ENCODE data around the gene COL20A1.

COL20A1 gene

DNA sequence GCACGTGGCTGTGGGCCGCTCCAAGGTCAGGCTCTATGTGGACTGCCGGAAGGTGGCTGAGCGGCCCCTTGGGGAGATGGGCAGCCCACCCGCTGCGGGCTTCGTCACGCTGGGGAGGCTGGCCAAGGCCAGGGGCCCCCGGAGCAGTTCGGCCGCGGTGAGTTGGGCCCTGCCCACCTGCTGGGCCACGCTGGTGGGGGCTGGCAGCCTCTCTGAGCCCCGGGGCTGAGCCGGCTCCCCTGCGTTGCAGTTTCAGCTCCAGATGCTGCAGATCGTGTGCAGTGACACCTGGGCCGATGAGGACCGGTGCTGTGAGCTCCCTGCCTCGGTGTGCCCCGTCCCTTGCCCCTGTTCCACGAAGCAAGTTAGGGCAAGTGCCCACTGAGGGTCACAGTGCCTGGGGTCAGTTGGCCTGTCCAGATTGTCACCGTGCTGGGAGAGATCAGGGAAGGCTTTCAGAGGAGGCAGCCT is 27.1 kb downstream of the COL20A1 start:
- DNase-seq (ENCODE audit: low spot score), result no peak

DNA sequence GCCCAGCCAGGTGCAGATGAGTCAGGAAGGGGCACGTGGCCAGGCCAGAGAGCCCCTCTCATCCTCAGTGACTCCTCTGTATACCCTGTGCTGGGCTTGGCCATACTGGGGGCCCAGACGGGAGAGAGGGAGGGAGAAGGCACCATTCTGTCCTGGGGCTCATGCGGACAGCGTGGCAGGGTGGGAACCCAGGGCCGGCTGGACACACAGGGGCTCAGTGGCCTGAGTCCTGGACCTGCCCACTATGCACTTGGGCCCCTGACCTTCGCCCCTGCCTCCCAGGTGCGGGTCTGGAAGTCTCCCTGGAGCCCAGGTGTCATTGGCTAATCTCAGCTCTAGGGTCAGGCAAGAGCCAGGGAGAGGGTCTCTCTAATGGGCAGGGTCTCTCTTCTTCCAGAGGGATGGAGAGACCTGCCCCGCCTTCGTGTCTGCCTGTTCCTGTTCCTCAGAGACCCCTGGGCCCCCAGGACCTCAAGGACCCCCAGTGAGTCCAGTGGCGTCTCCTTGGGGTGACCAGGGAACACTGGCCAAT is 27.7 kb downstream of the COL20A1 start:
- DNase-seq (ENCODE audit: low spot score), result no peak

DNA sequence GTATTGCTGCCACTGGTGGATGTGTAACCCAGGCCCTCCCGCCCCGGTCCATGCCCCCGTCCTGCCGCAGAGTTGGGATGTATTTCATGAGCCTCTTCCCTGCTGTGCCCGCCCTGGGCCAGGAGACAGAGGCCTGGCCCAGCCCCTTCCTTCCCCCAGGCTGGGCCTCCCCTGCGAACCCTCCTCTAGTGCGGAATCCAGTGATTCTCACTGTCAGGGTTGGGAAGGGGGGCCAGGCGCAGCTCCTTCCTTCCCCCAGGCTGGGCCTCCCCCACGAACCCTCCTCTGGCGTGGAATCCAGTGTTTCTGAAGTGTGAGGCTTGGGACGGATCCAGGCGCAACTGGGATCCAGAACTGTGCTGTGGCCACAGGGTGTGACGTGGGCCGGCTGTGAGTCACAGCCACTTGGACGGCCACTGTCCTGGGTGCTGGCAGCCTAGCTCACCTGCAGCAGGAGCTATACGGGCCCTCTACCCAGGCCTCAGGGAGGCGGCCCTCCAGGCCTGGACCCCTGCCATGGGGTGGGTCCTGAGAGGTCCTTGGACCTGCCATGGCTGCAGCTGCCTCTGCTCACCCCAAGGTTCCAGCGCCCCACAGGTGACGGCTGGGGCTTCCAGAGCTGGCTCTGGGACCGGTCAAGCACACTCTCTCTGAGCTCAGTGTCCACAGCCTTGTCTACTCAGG is 28.3 kb downstream of the COL20A1 start:
- DNase-seq (ENCODE audit: low spot score), result no peak

DNA sequence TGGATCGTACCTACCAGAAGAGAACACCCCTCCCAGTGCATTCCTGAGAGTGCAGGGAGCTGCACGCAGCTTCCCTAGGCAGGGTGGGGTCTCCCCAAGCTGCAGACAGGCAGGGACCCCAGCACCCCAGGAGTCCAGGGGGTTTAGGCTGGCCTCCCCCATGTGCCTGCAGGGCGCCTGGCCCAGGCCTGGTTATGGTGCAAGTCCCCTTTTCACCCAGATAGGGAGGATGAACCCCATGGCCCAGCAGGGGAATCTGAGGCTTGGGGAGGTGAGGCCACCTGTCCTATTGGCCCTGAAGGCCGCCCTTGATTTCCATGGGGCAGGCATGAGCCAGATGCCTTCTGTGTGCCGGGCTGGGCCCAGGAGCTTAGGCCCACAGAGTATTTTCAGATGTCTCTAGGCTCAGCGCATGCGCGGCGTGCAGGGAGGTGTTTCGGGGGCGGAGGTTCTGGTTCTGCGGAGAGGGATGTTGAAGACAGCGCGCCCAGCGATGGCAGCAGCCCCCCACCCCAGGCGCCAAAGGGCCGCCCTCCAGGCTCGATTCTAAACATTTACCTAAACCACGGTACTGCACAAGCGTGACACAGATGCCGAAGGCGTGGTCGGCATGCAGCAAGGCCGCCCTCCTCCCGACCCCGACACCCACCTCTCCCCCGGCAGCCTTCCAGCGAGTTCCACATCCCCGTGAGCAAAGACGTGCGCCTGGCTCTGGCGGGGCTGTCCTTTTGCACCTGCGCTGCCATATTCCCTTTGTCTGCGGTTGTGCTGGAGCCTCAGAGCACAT is 29.4 kb downstream of the COL20A1 start:
- DNase-seq (ENCODE audit: low spot score), result no peak

DNA sequence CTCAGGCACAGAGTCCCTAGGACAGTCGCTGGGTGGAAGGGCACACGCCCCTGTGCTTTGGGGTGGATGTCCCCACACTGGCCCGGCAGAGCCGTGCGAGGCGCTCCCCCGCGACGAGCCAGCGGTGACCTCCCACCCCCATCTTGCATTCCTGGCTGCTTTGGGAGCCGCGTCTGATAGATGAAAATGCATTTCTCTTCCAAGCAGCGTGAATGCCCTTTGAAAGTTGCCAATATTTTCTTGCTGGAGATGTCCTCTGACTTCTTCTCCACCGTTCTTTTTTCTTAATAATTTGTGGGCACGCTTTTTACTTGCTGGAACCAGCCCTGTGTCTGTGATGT is 29.9 kb downstream of the COL20A1 start:
- DNase-seq (ENCODE audit: low spot score), result no peak

DNA sequence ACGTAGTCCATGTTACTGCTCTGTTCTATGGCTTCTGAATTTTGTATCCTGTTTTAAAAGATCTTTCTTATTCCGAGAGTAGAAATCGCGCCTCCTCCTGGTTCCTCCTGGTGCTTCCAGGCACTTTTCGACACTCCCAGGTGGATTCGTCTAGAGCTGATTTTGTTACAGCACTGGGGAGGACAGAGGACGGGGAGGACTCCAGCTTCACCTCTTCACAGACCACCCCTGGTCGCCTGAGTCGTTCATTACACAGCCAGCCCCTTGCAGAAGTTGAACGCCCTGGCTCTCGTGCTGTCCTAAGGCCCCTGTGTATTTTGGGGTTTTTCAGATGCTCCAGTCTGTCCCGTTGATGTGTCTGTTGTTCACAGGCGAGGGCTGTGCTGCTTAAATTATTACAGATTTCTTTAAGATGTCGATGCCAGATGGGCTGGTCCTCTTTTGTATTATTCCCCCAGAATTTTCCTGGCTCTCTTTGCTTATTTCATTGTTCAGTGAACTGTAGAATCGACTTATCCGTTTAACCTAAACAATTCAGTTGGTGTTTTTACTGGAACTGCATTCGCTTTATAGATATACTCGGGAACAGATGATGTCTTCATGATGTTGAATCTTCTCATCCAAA is 30.5 kb downstream of the COL20A1 start:
- no peak for DNase-seq (ENCODE audit: low spot score)

DNA sequence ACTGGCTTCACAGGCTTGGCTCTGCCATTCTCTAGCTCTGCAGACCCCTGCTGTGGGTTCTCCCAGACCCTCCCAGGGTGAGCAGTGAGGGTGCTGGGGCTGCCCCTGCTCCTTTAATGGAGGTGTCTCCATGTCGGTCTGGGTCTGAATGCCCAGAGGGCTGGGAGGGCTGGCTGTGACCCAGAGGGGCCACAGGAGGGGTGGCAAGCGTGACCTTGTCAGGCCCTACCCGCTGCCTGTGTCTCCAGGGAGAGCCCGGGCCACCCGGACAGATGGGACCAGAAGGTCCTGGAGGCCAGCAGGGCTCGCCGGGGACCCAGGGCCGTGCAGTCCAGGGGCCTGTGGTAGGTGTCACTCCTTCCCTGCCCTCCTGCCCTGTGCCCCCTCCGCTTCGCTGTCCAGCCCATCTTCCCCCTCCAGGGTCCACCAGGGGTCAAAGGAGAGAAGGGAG is 32.1 kb downstream of the COL20A1 start:
- no peak for DNase-seq (ENCODE audit: low spot score)

DNA sequence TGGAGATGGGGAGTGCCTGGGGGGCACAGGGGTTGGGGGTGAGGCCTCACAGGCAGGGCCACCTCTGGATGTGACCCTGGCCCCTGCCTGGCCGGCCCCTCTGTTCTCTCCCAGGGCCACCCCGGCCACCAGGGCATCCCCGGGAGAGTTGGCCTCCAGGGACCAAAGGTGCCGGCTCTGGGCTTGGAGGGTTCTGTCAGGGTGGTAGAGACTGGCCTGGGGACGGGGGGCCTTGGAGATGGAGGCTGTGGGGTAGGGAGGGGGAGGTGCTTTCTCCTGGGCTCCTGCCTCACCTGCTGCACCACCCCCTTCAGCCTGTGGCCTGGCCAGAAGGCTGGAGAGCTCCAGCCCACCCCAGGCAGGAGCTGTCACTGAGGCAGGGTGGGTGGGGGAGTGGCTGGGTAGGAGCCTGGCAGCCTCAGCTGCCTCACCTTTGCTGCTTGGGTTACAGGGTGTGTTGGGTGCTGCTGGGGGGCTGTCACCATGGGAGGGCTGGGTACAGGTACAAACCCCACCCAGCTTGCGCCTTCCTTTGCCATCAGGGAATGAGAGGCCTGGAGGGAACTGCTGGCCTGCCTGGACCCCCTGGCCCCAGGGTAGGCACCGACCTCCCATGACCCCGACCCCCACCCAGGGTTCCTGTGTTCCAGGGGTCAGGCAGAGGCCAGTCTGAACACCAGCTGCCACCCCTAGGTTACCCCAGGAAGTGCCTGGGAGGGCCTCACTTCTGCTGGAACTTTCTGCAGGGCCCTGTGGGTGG is 32.7 kb downstream of the COL20A1 start:
- no peak for DNase-seq (ENCODE audit: low spot score)

DNA sequence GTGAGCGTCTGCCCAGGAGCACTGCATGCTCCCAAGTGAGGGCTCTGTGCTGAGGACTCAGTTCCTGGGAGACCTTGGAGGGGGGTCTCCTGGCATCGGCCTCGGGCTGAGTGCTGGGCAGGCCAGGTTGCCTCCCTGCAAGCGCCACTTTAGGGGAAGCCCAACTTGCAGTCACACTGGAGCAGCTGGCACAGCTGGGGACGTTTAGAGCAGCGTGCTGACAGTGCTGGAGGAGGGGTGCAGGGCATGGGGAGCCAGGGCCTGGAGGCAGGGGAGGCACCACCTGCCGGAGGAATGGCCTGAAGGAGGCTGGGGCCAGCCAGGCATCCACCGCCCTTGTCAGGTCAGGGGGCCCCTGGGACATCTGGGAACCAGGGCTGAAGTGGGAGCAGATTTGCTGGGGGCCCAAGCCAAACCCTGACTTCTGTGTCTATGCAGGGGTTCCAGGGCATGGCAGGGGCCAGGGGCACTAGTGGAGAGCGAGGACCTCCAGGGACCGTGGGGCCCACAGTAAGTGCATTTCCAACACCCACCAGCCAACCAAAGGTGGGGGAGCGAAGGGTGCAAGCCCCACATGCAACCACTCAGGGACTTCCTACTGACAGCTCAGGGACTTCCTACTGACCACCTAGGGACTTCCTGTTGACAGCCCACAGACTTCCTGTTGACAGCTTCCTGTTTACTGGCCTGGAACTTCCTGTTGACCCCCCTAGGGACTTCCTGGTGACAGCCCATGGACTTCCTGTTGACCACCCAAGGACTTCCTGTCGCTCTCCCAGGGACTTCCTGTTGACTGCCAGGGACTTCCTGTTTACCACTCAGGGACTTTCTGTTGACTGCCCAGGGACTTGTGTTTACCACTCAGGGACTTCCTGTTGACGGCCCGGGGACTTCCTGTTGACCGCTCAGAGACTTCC is 33.6 kb downstream of the COL20A1 start:
- DNase-seq (ENCODE audit: low spot score), result no peak

DNA sequence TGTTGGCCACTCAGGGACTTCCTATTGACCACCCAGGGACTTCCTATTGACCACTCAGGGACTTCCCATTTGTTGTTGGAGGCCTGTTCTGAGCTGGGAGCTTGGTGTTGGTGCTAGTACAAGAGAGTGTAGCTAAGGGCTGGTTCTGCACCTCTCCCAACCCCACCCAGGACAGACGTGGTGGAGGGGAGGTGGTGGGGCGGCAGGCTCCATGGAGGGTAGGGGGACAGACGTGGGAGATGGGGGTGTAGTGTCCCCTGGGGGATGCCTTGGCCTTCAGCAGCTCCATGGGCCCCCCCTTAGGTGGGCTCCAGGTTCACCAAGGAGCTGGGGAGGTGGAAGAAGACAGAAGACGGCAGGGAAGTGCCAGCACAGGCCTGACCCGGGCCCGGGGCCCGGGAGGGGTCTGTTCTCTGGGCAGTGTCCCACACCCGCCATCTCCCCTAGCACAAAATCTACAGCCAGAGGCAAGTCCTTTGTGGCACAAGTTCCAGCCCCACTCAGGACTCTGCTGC is 34.3 kb downstream of the COL20A1 start:
- no peak for DNase-seq (ENCODE audit: low spot score)

DNA sequence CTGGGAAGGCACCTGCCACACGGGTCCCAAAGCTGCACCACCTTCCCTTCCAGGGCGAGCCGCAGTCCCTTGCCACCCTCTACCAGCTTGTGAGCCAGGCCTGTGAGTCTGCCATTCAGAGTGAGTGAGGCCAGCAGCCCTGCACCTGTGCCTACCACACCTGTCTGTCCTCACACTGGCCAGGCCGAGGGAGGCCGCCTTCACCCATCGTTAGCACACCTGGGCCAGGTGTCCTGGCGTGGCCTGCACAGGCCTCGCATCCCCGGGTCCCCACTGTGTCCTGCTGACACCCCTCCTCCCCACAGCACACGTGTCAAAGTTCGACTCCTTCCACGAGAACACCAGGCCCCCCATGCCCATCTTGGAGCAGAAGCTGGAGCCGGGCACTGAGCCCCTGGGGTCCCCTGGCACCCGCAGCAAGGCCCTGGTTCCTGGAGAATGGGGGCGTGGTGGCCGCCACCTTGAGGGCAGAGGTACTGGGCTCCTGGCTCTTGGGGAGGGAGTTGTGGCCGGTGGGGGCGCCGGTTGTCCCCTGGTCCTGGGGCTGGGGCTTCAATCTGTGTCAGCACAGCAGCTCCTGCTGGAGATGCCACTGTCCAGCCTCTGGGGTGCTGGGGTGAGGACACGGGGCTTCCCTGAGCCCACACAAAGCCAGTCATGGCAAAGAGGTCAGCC is 35.2 kb downstream of the COL20A1 start:
- no peak for DNase-seq (ENCODE audit: low spot score)

DNA sequence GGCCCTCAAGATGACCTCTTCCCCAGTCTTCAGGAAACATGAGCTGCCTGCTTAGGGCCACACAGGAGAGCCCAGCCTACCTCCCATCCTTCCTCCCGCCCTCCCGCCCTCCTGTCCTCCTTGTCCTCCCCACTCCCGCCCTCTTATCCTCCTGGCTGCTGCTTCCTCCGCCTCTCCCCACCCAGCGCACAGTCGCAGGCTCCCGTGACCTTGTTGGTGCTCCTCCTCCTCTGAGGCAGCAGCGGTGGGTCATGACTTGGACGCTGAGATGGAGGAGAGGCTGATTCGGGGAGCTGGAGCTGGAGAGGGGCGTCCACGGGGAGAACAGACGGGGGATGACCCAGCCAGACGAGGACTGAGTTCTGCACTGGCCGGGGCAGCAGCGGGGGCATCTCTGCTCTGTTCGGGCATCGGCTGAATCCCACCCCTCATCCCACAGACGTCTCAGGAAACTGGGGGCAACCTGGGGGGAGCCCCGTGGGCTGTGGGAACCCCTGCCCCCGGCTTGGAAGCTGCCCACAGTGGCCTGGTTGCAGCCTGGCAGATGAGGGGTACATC is 35.8 kb downstream of the COL20A1 start:
- DNase-seq (ENCODE audit: low spot score), result no peak

DNA sequence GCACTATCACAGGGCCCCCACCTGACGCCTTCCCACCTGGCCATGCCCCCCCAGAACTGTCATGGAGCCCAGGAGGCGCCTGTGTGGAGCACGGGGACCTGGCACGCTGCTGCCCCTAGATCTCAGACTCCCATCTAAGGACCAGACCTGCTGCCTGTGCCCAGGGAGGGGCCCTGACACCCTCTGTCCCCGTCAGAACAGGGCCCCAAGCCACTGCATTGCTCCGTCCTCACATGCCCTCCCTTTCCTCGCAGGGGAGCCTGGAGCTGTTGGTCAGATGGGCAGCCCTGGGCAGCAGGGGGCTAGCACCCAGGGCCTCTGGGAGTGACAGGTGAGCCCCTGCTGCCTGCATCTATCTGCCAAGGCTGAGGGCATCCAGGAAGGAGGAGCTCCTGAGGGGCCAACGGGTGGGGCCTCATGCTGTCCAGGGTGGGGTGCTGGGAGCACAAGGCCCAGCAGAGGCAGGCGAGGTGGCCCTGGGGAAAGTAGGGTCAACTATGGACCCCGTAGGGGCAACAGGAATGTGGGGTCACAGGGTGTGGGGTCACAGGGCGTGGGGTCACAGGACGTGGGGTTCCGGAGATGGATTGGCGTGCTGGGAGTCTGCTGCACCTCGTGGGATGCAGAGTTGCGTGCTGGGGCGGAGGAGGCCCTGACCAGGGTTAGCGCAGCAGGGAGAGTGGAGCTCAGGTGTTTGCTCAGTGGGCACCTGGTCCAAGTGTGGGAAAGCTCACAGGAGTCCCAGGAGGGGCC is 36.5 kb downstream of the COL20A1 start:
- no peak for DNase-seq (ENCODE audit: low spot score)

DNA sequence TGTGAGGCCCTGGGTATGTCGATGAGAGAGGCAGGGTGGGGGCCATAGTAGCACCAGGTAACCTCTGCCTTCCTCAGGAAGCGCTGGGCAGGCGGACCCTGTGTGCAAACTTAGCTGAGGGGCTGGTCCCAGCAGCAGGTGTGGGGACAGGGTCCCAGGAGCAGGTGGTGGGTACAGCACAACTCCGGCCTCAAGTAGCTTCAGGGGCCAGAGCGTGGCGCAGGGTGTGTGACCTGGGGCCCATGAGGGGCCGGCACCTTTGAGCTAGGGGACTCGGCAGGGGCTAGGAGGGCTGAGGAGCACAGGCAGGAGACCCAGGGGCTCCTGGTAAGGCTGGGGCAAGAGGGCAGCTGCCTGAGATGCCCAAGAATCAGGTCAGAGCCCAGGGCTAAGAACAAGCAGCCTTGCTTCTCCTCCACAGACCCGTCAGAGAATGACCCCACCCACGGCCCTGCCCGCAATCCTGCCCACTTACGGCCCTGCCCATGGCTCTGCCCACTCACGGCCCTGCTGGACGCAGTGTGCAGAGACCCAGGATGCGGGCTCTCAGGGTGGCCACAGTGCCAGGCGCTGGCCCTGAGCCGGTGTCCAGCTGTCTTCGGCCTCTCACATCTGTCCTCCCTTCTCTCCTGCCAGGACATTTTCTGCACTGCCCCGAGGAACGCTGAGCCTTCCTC is 37.2 kb downstream of the COL20A1 start:
- no peak for DNase-seq (ENCODE audit: low spot score)

DNA sequence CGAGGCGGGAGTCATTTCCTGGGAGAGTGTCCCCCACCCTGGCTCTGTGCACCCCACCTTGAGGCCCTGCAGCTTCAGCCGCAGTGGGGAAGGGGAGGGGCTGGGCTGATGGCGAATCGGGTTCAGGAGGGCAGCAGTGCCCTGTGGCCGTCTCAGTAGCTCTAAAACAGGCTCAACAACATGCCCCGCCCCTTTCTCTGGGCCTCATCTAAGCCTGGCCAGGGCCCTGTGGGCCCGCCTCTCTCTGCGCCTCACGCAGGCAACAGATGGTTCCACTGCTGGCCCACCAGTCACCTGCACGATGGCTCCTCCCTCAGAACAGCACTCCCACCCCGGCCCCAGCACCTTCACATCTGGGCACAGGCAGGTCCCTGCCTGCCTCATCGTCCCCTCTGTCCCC is 38.0 kb downstream of the COL20A1 start:
- no peak for DNase-seq (ENCODE audit: low spot score)

DNA sequence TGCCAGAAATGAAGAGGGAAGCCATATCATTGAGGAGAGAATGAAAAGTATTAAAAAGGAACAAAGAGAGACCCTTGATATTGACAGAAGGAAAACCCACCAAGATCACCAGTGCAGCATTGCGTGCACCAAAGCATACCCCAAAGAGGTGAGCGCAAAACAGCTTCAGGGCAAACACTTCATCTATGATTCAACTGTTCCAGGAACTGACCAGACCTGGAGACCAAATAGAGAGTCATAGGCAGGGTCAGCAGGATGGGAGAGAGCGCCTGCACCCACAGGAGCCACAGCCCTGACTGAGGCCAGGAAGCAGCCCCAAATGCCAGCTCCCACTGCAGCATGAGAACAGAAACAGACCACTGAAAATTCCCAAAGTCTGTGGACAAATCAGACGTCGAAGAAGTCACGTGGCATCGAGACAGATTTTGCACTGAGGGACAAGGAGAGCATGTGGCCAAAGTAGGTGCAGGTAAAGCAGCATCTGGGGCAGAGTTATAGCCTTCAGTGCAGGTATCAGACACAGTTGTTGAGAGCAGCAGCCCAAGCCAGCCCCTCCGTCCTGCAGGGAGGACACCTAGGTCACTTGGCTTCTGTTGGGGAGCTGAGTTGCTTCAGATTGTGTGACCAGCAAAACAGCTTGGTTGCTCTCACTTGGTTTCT is 38.9 kb downstream of the COL20A1 start:
- no peak for DNase-seq (ENCODE audit: low spot score)

DNA sequence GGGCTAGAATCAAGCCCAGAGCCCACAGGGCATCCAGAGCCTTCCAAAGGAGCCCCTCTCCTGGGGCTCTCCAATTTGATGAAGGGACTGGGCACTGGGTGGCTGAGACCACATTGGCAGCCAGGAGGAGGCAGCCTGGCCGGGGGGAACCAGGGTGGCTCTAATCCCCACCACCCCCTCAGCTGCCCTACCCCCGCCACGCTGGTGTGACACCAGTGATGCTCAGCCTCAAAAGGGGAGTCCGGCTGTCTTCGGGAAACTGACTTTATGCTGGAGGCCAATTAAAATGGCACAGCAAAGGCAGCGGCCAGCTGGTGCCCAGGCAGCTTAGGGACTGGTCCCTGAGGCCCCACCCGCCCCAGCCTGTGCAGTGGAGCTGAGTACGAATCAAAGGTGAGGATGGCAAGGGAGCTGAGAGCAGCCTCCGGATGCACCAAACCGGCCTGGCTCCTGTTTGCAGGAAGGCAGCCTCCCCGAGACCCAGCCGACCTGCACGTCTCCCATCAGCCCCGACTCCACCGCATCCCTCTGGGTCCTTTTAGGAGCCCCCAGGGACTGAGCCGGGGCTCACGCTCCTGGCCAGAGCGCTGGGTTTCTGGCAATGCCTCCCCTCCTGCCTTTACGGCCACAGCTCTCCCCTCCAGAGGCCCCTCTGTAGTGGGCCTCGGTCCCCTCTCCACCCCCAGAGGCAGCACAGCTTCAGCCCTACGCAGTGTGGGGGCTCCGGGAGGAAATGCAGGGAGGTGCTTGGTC is 39.7 kb downstream of the COL20A1 start:
- no peak for DNase-seq (ENCODE audit: low spot score)
